ENCODE results near the gene GALNT10. TPM values are rescaled to one million over a fixed set of nuclear protein-coding genes. Genes with fewer than 3 reads are reported as not detected.

Gene GALNT10
- total and polyA plus RNA-seq, 9 of the 15 experiments (the other 6 are each of a cell fraction or from before 2014, with no cell fraction given) = 4.6 to 37.1 (median 13.3) TPM

- H3K36me3 ChIP-seq (ENCODE audit: control insufficient read depth, insufficient read depth, low read length) = no peaks in the 10 kb centered on the region; the same call in 2 of the 3 replicates
- no peak overlapping the region for H2AFZ ChIP-seq (ENCODE audit: low read depth, low read length)
- no peaks in the 10 kb centered on the region for H3K9me1 ChIP-seq (ENCODE audit: control insufficient read depth, insufficient read depth, low read length)
- BruUV-seq (replicated peaks) = no TSS peak
- H3K79me2 ChIP-seq (ENCODE audit: control insufficient read depth, insufficient read depth, low read length) = no peaks in the 10 kb centered on the region
- no peaks in the 10 kb centered on the region for H4K20me1 ChIP-seq (replicated peaks; ENCODE audit: control insufficient read depth, insufficient read depth, low read length)
- intact Hi-C loops (cut with micrococcal nuclease) (no loop called here), in situ Hi-C loops (cut with MboI) (no loop called here)
- no peak overlapping the region for H3K9ac ChIP-seq (ENCODE audit: insufficient read depth in 1 of 2, low read depth in 2 of 2, low read length in 2 of 2)
- no peak overlapping the region for H3K4me3 ChIP-seq
- TF ChIP-seq MED1 (CRISPR knock-in tag; IDR thresholded peaks at IDR 0.05; ENCODE audit: borderline replicate concordance) = no peak
- ChIA-PET CTCF (ENCODE audit: low intra/inter-chr PET ratio) (no interaction called here), POLR2A (no interaction called here)
- WGBS (ENCODE audit: insufficient coverage, low coverage, missing lambda C conversion rate) = 66% methylated on average over 4 of the region's 4 CpGs
- no peak for ATAC-seq
- no peaks in the 10 kb centered on the region for H3K4me1 ChIP-seq (replicated peaks in 1 of 2; ENCODE audit: control insufficient read depth in 2 of 2, insufficient read depth in 2 of 2, low read length in 2 of 2)
- H3K27me3 ChIP-seq (ENCODE audit: control insufficient read depth in 2 of 2, insufficient read depth in 2 of 2, low read length in 2 of 2) = no peaks in the 10 kb centered on the region
- no peak for DNase-seq (ENCODE audit: extremely low read depth in 1 of 4, low spot score in 3 of 4)
- no peak overlapping the region for H3K27ac ChIP-seq (ENCODE audit: extremely low read depth, low read depth, low read length)
- no peak for FAIRE-seq
- no peak overlapping the region for H3K4me2 ChIP-seq (ENCODE audit: insufficient read depth, low read length)
- no peaks in the 10 kb centered on the region for H3K9me3 ChIP-seq (replicated peaks; ENCODE audit: control insufficient read depth, insufficient read depth, low read depth, low read length)
Observed at GRCh38 chr5:154342963-154343362, 152.4 kb downstream of the GALNT10 start.

GRCh38 chr5:154344461-154344860 lies 153.9 kb downstream of the GALNT10 start:
- no peaks in the 10 kb centered on the region for H3K9me3 ChIP-seq (replicated peaks; ENCODE audit: control insufficient read depth, insufficient read depth, low read depth, low read length)
- no peaks in the 10 kb centered on the region for H3K36me3 ChIP-seq (ENCODE audit: control insufficient read depth, insufficient read depth, low read length)
- intact Hi-C loops (cut with micrococcal nuclease) (no loop called here), in situ Hi-C loops (cut with MboI) (no loop called here)
- H3K27ac ChIP-seq (ENCODE audit: extremely low read depth, low read depth, low read length) = no peak overlapping the region
- H3K79me2 ChIP-seq (ENCODE audit: control insufficient read depth, insufficient read depth, low read length) = no peaks in the 10 kb centered on the region
- ChIA-PET CTCF (ENCODE audit: low intra/inter-chr PET ratio) (no interaction called here), POLR2A (no interaction called here)
- no peak overlapping the region for H2AFZ ChIP-seq (ENCODE audit: low read depth, low read length)
- FAIRE-seq = no peak
- DNase-seq (ENCODE audit: extremely low read depth in 1 of 4, low spot score in 3 of 4) = no peak
- no peak overlapping the region; a peak in 1 of 4 replicates for H3K9ac ChIP-seq (ENCODE audit: insufficient read depth in 1 of 2, low read depth in 2 of 2, low read length in 2 of 2)
- no peak for ATAC-seq
- H3K4me3 ChIP-seq = no peak overlapping the region
- H3K27me3 ChIP-seq (ENCODE audit: control insufficient read depth in 2 of 2, insufficient read depth in 2 of 2, low read length in 2 of 2) = no peaks in the 10 kb centered on the region
- H3K4me2 ChIP-seq (ENCODE audit: insufficient read depth, low read length) = no peak overlapping the region
- no peaks in the 10 kb centered on the region for H4K20me1 ChIP-seq (replicated peaks; ENCODE audit: control insufficient read depth, insufficient read depth, low read length)
- WGBS (ENCODE audit: insufficient coverage, low coverage, missing lambda C conversion rate) = 87% methylated on average over 5 of the region's 5 CpGs
- H3K9me1 ChIP-seq (ENCODE audit: control insufficient read depth, insufficient read depth, low read length) = no peaks in the 10 kb centered on the region
- H3K4me1 ChIP-seq (replicated peaks in 1 of 2; ENCODE audit: control insufficient read depth in 2 of 2, insufficient read depth in 2 of 2, low read length in 2 of 2) = no peaks in the 10 kb centered on the region
- BruUV-seq (replicated peaks) = no TSS peak
- TF ChIP-seq TSC22D4 (tag; IDR thresholded peaks at IDR 0.05) (no peak), ZNF589 (CRISPR knock-in tag; IDR thresholded peaks at IDR 0.05; ENCODE audit: low read depth) (no peak), HDAC3 (IDR thresholded peaks at IDR 0.05; ENCODE audit: borderline replicate concordance, partially characterized antibody) (no peak), PKNOX1 (IDR thresholded peaks at IDR 0.05) (no peak), MXD1 (CRISPR knock-in tag; IDR thresholded peaks at IDR 0.05; ENCODE audit: borderline replicate concordance, poor library complexity, severe bottlenecking) (no peak)

All from K562 (cell line).